Measurements from ENCODE around the gene AFP.

The AFP gene

GRCh38 chr4:73421708-73422457, 14.1 kb upstream of the AFP start (continued):
- TF ChIP-seq TSHZ2 (CRISPR knock-in tag; IDR thresholded peaks at IDR 0.05) = no peak
- TF ChIP-seq BACH2 (CRISPR knock-in tag; IDR thresholded peaks at IDR 0.05; ENCODE audit: borderline replicate concordance) = no peak
- no peak for TF ChIP-seq ESRRG (CRISPR knock-in tag; IDR thresholded peaks at IDR 0.05)
- TF ChIP-seq TCF4 (CRISPR knock-in tag; IDR thresholded peaks at IDR 0.05; ENCODE audit: borderline replicate concordance) = no peak
- TF ChIP-seq CSDC2 (CRISPR knock-in tag; IDR thresholded peaks at IDR 0.05) = no peak
- TF ChIP-seq ZNF565 (CRISPR knock-in tag; conservative IDR thresholded peaks at IDR 0.05; ENCODE audit: low read depth) = no peak

GRCh38 chr4:73422458-73422752, 13.6 kb upstream of the AFP start:
- TF ChIP-seq BACH2 (CRISPR knock-in tag; IDR thresholded peaks at IDR 0.05; ENCODE audit: borderline replicate concordance) (no peak), ZFP3 (CRISPR knock-in tag; IDR thresholded peaks at IDR 0.05) (no peak), ZNF565 (CRISPR knock-in tag; conservative IDR thresholded peaks at IDR 0.05; ENCODE audit: low read depth) (no peak), ZFP30 (CRISPR knock-in tag; IDR thresholded peaks at IDR 0.05) (no peak), OSR1 (CRISPR knock-in tag; IDR thresholded peaks at IDR 0.05) (no peak)

GRCh38 chr4:73423184-73423583, 12.8 kb upstream of the AFP start:
- no peak for ATAC-seq
- TF ChIP-seq TCF4 (CRISPR knock-in tag; IDR thresholded peaks at IDR 0.05; ENCODE audit: borderline replicate concordance) = no peak
- no peak for TF ChIP-seq ESRRG (CRISPR knock-in tag; IDR thresholded peaks at IDR 0.05)
- TF ChIP-seq ZC3H10 (CRISPR knock-in tag; IDR thresholded peaks at IDR 0.05) = no peak
- no peak for TF ChIP-seq POU6F1 (CRISPR knock-in tag; IDR thresholded peaks at IDR 0.05; ENCODE audit: borderline replicate concordance, low read depth)
- TF ChIP-seq OSR1 (CRISPR knock-in tag; IDR thresholded peaks at IDR 0.05) = no peak
- no peak for TF ChIP-seq ZFP30 (CRISPR knock-in tag; IDR thresholded peaks at IDR 0.05)
- no peak for TF ChIP-seq ZNF8 (CRISPR knock-in tag; IDR thresholded peaks at IDR 0.05)
- no peak for TF ChIP-seq PPARA (CRISPR knock-in tag; IDR thresholded peaks at IDR 0.05; ENCODE audit: borderline replicate concordance)

More at GRCh38 chr4:73422458-73422752, 13.6 kb upstream of the AFP start:
- ATAC-seq = no peak

- no peak for ATAC-seq
- TF ChIP-seq ARNTL (CRISPR knock-in tag; IDR thresholded peaks at IDR 0.05; ENCODE audit: borderline replicate concordance, low read depth) = no peak
- TF ChIP-seq BACH2 (CRISPR knock-in tag; IDR thresholded peaks at IDR 0.05; ENCODE audit: borderline replicate concordance) = no peak
- TF ChIP-seq ZFP3 (CRISPR knock-in tag; IDR thresholded peaks at IDR 0.05) = no peak
- no peak for TF ChIP-seq CSDC2 (CRISPR knock-in tag; IDR thresholded peaks at IDR 0.05)
- no peak for TF ChIP-seq ZFP30 (CRISPR knock-in tag; IDR thresholded peaks at IDR 0.05)
- no peak for TF ChIP-seq ISL1 (CRISPR knock-in tag; IDR thresholded peaks at IDR 0.05)
- TF ChIP-seq CSRNP3 (CRISPR knock-in tag; IDR thresholded peaks at IDR 0.05) = no peak
- TF ChIP-seq ZNF565 (CRISPR knock-in tag; conservative IDR thresholded peaks at IDR 0.05; ENCODE audit: low read depth) = no peak
- TF ChIP-seq GLIS3 (CRISPR knock-in tag; IDR thresholded peaks at IDR 0.05) = no peak
- no peak for TF ChIP-seq PATZ1 (CRISPR knock-in tag; IDR thresholded peaks at IDR 0.05; ENCODE audit: borderline replicate concordance)
- no peak for TF ChIP-seq ZNF8 (CRISPR knock-in tag; IDR thresholded peaks at IDR 0.05)
- TF ChIP-seq ZC3H10 (CRISPR knock-in tag; IDR thresholded peaks at IDR 0.05) = no peak
- TF ChIP-seq TSHZ2 (CRISPR knock-in tag; IDR thresholded peaks at IDR 0.05) = no peak
- no peak for TF ChIP-seq SNAI2 (CRISPR knock-in tag; IDR thresholded peaks at IDR 0.05)
- no peak for TF ChIP-seq RARB (CRISPR knock-in tag; IDR thresholded peaks at IDR 0.05)
- no peak for TF ChIP-seq TCF4 (CRISPR knock-in tag; IDR thresholded peaks at IDR 0.05; ENCODE audit: borderline replicate concordance)
- no peak for TF ChIP-seq ZNF70 (CRISPR knock-in tag; IDR thresholded peaks at IDR 0.05)
- no peak for TF ChIP-seq POU6F1 (CRISPR knock-in tag; IDR thresholded peaks at IDR 0.05; ENCODE audit: borderline replicate concordance, low read depth)
- no peak for TF ChIP-seq TOX (CRISPR knock-in tag; IDR thresholded peaks at IDR 0.05; ENCODE audit: borderline replicate concordance)
Observed at GRCh38 chr4:73426666-73427065, 9.4 kb upstream of the AFP start.
